NCI-H526 (cell line): ENCODE data around the gene DIAPH2.
"Not testable (repeated sequence)": the region's sequence is repeated elsewhere in the genome, so short reads cannot be mapped to it uniquely, and the experiment has no call there.

Experiments used
- DNase-seq, 2 experiments: peaks; one replicate each; lab custom pipeline; 2025; lab: John Stamatoyannopoulos, UW

The DIAPH2 gene

DNA sequence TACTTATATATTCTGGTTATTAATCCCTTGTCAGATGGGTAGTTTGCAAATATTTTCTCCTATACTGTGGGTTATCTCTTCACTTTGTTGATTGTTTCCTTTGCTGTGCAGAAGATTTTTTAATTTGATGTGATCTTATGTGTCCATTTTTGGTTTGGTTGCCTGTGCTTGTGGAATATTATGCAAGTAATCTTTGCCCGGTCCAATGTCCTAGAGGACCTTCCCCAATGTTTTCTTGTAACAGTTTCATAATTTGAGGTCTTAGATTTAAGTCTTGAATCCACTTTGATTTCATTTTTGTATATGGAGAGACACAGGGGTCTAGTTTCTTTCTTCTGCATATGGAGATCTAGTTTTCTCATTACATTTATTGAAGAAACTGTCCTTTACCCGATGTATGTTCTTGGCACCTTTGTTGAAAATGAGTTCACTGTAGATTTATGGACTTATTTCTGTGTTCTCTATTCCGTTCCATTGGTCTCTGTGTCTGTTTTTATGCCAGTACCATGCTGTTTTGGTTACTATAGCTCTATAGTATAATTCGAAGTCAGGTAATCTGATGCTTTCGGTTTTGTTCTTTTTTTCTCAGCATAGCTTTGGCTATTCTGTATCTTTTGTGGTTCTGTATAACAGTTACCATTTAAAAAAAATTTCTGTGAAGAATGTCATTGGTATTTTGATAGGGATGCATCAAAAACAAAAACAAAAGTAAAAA lies 34.7 kb downstream of the DIAPH2 start:
- no peak for DNase-seq

DNA sequence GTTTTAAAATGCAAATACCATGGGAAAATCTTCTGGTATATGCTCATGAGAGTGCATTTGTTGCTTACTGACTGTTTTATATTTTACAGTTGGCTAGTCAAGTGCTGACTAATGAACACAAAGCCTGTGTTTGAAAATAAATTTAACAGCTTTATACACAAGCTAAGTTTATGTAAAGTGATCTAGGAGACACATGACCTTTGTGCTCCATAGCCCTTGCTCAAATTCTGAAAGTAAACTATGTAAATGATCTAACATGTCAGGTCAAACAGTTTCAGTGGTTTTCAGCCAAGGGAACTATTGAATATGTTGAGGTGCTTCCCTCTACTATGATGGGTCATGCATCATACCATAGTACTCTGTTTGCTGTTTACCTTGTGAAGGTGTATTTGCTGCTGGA lies 36.7 kb downstream of the DIAPH2 start:
- DNase-seq: peak; percentile 87 to 97

DNA sequence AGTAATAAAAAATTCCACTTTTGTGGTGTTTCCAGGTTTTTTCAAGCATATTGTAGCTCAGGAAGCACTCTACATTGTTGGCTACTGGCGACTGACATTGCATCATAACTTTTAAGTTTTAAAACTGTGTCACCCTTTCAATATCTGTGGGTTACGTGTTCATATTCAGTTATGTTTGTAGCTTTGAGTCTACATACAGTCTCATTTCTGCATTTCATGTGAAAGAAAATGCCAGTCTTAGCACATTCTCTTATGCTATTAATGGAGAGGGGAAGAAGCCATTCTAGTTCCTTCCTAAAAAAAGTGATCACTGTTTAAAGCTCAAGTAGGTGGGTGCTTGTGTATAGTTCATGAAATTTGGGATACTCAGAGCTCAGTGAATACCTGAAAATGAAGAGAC lies 38.1 kb downstream of the DIAPH2 start:
- no peak for DNase-seq

DNA sequence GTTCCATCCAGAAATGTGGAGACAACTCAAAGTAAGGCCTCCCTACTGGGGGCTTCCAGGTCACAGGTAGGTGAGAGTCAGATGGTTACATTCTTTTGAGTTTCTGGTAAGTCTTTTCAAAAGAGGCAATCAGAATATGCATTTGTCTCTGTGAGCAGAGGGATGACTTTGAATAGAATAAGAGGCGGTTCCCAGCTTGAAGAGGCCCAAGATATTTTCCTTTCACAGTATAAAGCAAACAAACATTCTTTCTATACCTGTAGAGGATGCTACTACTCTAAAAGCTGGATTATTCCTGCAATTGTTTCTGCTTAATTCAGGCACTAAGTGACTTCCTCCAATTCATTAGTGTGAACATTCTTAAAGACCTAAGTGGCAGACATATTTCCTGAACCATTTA lies 44.4 kb downstream of the DIAPH2 start:
- no peak for DNase-seq

DNA sequence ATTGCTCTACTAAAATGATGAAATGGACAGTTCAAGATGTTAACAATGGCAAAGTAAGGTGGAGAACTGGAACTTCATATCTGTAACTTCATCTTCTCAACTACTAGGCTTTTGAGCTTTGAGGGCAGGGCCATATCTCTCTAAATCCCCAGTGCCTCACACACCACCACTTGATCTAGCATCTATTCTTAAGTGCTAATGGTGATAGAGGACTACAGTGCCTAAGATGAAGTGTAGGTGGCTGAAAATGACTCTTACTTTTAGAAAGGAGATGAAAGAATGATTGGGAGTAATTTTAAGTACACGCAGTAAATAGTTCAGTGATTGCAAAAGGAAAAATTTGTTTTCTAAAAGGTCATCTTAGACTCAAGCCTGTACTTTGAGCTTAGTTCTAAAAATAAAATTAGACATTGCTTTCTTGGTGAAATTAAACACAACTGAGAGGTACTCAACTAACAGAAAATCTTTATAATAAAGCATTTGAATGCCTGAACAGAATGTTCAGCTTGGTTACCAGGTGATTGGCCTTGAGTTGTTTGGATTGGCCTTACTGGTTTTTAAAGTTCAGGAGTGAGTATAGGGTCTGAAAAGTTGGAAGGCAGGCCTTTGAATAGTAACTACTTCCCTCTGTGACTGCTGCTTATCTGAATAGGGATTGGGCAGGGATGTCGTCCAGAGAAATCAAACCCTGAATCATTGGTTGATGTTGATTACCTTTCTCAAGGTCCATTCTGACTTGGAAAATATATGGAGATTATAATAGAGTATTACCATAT lies 45.4 kb downstream of the DIAPH2 start:
- DNase-seq: no peak

DNA sequence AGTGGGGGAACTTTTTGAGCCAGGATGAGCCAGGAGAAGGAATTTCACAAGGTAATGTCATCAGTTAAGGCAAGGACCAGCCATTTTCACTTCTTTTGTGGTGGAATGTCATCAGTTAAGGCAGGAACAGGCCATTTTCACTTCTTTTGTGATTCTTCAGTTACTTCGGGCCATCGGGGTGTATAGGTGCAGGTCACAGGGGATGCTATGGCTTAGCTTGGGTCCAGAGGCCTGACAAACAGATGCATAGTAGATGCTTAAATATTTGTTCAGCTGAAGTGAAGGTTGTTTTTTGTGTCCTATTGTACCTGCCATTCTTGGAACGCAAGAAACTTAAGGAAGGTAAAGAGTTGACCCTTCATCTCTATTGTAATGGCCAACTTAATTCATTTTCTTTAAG lies 46.4 kb downstream of the DIAPH2 start:
- DNase-seq: not testable (repeated sequence)

DNA sequence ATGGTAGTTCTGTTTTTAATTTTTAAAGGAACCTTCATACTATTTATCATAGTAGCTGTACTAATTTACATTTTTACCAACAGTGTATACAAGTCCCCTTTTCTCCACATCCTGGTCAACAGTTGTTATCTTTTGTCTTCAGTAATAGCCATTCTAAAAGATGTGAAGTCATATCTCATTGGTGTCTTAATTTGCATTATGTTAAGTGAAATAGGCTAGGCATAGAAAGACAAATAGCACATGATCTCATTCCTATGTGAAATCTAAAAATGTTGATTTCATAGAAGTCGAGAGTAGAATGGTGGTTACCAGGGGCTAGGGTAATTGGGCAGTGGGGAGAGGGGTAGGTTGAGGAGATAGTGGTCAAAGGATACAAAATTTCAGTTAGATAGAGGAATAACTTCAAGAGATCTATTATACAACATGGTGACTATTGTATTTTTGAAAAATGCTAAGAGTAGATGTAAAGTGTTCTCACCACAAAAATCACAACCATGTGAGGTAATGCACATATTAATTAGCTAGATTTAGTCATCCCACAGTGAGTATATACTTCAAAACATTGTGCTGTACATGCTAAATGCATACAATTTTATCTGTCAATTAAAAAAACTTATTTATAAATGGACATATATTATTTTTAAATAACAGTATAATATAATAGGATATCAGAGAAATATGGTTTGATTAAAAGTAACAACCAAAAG lies 58.9 kb downstream of the DIAPH2 start:
- DNase-seq: no peak

DNA sequence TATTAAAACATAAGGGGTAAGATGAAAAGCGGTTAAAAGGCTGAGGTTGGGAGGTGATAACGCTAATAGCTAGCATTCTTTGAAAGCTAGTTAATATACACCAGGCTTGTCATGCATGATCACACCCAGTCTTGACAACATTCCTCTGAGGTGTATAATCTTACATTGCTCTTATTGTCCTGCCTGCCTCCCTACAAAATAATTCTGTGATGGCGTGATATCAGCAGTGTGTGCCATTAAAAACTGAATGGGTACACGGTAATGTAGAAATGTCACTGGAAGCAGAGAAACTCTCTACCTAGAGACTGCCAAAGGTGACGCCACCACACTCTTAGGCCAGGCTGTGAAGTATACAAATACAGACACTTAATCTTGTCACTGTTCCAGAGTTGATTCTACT lies 68.1 kb downstream of the DIAPH2 start:
- no peak for DNase-seq

DNA sequence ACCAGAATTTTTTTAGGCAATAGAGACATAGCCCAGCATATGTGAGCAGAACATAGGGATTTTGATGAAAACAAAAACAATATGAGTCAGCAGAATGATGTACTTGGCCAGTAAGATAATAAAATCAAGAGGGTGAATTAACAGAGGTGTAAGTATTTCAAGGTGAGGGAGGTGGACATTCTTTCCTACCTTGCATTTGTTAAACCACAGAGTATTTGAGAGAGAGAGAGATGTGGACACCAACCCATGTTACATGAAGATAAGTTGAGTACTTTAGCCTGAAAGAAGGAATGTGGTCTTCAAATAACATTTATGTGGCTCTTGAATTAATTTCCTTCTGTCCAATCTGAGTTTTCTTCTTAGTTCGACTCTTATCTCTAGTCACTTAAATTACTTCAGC lies 68.6 kb downstream of the DIAPH2 start:
- no peak for DNase-seq

DNA sequence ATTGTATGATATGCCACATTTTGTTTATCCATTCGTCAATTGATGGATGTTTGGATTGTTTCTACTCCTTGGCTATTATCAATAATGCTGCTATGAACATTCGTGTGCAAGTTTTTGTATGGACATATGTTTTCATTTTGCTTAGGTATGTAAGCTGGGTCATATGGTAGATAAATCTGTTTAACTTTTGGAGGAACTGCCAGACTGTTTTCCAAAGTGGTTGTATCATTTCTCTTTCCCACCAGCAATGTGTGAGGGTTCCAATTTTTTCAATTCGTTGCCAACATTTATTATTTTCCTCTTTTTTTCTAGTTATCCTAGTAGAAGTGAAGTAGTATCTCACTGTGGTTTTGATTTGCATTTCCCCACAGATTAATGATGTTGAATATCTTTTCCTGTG lies 71.8 kb downstream of the DIAPH2 start:
- DNase-seq: no peak

DNA sequence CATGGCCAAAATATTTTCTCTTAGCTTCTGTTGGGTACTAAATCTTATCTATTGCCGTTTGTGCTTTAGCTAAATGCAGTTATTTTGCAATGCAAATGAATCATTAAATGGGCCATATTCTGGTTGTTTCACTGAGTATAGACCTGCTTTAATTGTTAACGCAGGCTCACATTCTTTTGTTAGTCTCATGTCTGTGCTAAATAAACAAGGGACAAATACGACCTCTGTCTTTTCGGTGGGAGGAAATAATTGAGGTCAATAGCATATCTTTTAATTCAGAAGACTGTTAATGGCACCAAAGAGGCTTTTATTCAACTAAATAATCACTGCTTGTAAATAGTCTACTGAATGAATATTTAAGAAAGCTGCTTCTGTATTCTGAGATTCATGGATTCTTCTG lies 76.9 kb downstream of the DIAPH2 start:
- no peak for DNase-seq

DNA sequence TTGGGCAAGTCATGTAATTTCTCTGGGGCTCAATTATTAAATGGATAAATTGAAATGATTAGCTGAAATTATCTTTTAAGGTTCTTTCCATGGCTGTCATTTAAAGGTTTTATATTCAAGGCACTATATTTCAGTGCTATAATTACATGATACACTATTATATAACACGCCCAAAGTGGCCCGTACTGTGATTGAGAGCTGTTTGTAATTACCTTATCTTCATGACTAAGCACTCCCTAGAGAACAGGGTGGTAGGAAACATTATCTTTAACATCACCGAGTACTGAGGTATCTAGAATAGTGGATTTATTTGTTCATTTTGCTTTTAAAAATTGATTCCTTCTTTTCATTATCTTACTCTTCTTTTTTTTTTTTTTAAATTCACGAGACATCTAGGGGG lies 79.0 kb downstream of the DIAPH2 start:
- no peak for DNase-seq

DNA sequence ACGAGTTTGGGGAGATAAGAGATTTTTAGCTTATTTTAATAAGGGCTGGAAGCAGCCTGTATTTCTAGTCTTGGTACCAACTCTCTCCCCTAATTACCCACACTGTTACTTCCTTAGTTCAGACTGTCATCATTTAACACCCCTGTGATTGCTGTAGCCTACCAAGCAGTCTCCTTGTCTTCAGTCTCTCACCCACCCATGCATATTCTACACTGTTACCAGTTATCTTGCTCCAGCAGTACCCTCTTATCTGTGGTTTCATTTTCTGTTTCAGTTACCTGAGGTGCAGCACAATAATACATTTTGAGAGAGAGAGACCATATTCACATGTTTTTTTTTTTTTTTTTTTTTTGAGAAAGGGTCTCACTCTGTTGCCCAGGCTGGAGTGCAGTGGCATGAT lies 80.2 kb downstream of the DIAPH2 start:
- no peak for DNase-seq

DNA sequence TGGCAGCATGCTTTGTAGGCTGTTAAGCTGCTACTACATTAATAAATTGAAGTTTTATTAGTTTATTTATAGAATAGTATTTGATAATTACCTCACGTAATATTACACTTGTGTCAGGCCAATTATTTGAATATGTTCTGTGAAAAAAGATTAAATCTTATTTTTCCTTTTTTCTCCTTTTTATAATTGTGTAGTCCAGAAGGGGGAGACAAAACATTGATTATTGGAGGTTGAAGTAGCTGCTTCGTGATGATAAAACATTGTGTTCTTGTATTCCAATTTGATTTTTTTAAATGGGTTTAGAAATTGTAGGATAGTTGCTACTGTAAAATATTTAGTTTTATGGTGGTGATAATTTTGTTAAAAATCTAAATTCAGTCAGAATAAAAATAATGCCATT lies 85.7 kb downstream of the DIAPH2 start:
- DNase-seq: peak in 1 of 2 experiments; percentile 18

DNA sequence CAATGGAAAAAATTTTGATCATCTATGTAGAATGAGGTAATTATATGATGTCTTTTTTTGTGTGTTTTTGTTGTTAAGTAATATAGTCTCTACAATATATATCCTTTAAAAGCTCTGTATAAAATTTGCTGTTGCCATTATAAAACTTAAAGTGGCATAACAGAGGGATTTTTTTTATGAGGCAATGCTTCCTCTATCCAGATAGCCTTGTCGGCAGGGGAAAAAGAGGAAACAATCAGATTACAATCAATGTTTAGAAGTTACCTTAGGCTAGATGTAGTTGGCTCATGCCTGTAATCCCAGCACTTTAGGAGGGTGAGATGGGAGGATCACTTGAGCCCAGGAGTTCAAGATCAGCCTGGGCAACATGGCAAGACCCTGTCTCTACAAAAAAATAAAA lies 86.8 kb downstream of the DIAPH2 start:
- no peak for DNase-seq

DNA sequence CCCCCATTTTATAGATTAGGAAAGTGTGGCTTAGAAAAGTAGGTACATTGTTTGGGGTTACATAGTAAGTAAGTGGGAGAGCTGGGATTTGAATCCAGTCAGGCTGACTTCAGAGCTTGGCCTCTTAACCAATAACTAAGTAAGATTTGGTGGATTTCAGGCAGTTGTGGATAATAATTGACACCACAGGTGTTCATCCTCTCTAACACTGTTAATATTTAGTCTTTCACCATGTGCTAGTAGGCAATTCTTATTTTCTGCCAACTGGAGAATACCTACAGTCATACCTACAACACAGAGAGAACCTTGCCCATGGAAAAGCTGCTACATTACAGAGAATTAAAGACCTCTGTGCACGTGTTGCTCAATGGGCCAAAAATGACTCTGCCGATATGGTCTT lies 89.5 kb downstream of the DIAPH2 start:
- no peak for DNase-seq

DNA sequence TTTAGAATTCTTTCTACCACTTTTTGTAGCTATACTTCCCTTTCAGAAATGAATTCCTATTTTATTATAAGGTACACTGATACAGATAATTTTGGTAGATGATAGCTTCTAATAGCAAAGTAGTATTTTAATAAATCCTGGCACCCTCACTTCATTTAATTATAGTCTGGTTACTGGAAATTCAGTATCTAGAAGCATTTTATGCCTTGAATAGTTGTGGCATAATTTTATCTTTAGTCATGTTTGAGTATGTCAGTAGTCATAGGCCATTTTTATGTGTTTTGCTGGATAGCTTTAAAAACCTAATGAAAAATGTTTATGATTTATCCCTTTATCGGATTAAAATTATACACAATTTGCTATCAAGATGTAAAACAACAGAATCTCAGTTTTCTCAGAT lies 92.3 kb downstream of the DIAPH2 start:
- DNase-seq: no peak

DNA sequence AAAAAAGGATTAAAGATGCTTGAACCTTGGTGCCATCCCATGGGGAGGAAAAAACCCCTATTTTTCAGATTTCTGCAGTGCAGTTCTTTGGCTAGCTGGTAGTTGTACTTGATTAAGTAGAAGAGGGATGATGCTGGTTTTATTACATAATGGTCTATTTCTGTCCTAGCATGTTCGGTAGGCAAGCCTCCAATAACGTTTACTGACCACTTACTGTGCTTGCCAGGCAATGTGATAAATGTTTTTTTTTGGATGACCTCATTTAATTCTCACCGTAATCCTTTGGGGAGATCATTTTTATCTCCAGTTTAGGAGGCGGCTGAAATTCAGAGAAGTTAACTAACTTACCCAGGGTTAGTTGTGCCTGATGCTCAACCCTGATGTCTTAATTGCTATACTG lies 106.9 kb downstream of the DIAPH2 start:
- DNase-seq: no peak

DNA sequence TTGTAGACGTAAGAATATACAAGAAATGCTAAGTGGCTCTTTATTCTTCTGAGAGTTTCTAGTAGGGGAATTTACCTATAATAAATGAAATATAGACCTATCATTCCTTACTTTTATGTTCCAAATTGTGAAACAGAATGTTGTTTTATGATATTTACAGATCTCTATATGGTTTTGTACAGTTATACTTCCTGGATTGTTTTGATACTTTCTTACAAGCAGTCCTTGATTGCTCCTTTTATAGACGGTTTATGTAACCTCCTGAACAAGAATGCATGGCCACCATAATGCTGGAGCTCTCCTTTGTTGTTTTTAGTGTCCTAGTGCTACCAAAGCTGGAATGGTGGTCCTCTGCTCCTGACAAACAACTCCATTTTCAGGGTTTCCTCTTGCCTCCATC lies 107.4 kb downstream of the DIAPH2 start:
- DNase-seq: no peak

DNA sequence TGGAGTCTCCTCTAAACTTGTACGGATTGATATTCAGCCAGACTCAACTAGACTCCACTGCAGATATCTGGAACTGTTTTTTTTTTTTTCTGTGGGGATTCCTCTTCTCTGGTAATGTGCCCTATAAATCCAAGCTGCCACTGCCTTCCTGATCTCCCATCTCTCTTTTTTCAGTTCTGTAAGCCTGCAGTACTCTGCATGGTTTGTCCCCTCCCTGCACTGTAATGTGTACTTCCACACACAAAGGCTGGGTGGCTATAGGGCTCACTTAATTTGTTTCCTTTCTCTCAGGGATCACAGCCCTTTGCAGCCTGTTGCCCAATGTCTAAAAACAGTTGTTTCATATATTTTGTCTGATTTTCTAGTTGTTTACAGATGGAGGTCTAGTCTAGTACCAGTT lies 114.3 kb downstream of the DIAPH2 start:
- DNase-seq: no peak

DNA sequence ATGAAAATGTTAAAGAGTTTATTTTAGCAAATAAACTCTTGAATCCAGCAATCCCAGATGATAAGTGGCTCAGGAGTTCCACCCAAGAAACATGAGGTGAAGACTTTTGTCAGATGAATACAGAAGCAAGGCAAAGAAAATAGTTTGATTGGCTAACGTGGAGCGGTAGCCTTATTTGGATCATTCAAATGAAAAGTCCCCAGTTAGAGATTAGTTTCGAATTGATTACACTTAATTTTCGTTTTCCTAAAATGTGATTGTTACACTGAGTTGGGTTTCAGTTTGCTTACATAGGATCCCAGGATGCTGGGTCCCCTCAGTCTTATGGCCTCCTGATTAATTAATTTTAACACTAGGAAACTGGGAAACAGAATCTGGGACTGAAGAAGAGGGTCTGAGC lies 122.7 kb downstream of the DIAPH2 start:
- DNase-seq: no peak

DNA sequence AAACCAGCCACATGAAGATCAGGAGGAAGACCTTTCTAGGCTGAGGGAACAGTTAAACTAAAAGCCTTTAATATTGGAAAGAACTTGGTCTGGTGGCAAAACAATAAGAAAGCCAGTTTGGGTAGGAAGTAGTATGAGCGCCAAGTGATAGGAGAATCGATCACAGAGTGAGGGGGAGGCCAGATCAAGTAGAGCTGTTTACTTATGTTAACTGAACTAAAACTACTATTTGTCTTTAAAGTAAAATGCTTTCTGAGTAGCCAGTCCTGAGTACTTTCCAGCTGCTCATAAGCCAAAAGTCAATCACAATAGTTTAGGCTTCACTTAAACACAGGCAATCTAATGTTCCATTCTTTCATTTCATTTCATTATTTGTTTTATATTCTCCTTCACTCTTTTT lies 136.3 kb downstream of the DIAPH2 start:
- DNase-seq: no peak

DNA sequence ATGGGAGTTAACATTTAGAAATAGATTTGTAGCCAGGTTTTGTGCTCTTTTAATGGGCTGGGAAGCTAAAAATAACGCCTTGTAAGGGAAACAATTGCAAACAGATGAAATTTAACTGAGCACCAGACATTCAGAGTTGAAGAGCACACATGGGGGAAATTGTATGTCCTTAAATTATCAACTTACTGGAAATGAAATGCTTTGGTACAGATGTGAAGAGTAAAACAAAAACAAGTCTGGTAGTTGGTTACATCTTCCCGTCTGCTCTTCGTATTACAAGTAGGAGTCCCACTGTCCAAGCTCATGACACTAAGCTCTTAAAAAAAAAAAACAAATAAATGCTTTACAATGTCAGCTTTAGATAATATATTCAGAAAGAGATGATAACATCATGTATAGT lies 139.5 kb downstream of the DIAPH2 start:
- DNase-seq: no peak
